CD14-positive monocyte (primary cell): ENCODE results near the gene SOS1. TPM values are rescaled to one million over a fixed set of nuclear protein-coding genes. Genes with fewer than 3 reads are reported as not detected.

Source experiments
- DNase-seq, 3 donors: peaks; one replicate each; pipeline ENCODE4 v3.0.0-alpha.2; 2011 to 2022
- H2AFZ ChIP-seq: 2 replicates; pipeline ENCODE4 v1.6.0; 2012; ENCODE audit warnings: mild to moderate bottlenecking, low read depth, low read length, inconsistent platforms; ENCODE audit not compliant: insufficient read depth, poor library complexity, severe bottlenecking
- H3K27ac ChIP-seq, 2 donors: 1 replicate in 1 of 2; 2 replicates in 1 of 2; pipeline ENCODE4 v1.5.1; 2012 to 2013; ENCODE audit warnings: low read length in 2 of 2, control low read depth in 1 of 2, inconsistent platforms in 1 of 2, low read depth in 1 of 2, mild to moderate bottlenecking in 1 of 2
- H3K27me3 ChIP-seq, 2 donors: one replicate each; pipeline versions ENCODE4 v1.6.0 to v1.6.1; 2011 to 2013; ENCODE audit warnings: low read length in 2 of 2; ENCODE audit not compliant: control insufficient read depth in 2 of 2, insufficient read depth in 2 of 2
- H3K36me3 ChIP-seq, 2 donors: replicated peaks in 1 of 2; 1 replicate in 1 of 2; 2 replicates in 1 of 2; pipeline versions ENCODE4 v1.5.1 to v1.6.1; 2012 to 2013; ENCODE audit warnings: low read length in 2 of 2, control low read depth in 1 of 2, inconsistent platforms in 1 of 2, mild to moderate bottlenecking in 1 of 2; ENCODE audit not compliant: insufficient read depth in 2 of 2, control insufficient read depth in 1 of 2
- H3K4me1 ChIP-seq, 2 donors: 1 replicate in 1 of 2; 2 replicates in 1 of 2; pipeline versions ENCODE4 v1.5.1 to v1.6.1; 2012 to 2013; ENCODE audit warnings: low read length in 2 of 2, control low read depth in 1 of 2, inconsistent platforms in 1 of 2, mild to moderate bottlenecking in 1 of 2, moderate library complexity in 1 of 2; ENCODE audit not compliant: insufficient read depth in 2 of 2, control insufficient read depth in 1 of 2
- H3K4me2 ChIP-seq: replicated peaks from 2 replicates; pipeline ENCODE3; 2012; ENCODE audit warnings: low read length, moderate library complexity, mild to moderate bottlenecking; ENCODE audit not compliant: poor library complexity, severe bottlenecking; ENCODE audit errors: extremely low read depth
- H3K4me3 ChIP-seq, 3 experiments: fragments of 200-600 bp in 1 of 3; sonication (generic) in 1 of 3; replicated peaks in 1 of 3; 1 replicate in 2 of 3; 2 replicates in 1 of 3; pipeline ENCODE4 v1.5.1; 2011 to 2013; ENCODE audit warnings: low read length in 3 of 3, mild to moderate bottlenecking in 3 of 3, control low read depth in 2 of 3, low read depth in 2 of 3, inconsistent platforms in 1 of 3, moderate library complexity in 1 of 3
- H3K79me2 ChIP-seq: 2 replicates; pipeline ENCODE4 v1.6.0; 2012; ENCODE audit warnings: mild to moderate bottlenecking, control low read depth, inconsistent platforms, low read length, moderate library complexity; ENCODE audit not compliant: insufficient read depth
- H3K9ac ChIP-seq: 2 replicates; pipeline ENCODE4 v1.6.0; 2017; ENCODE audit warnings: low read length, mild to moderate bottlenecking; ENCODE audit not compliant: insufficient read depth, poor library complexity, severe bottlenecking
- H3K9me3 ChIP-seq, 2 donors: replicated peaks in 1 of 2; 1 replicate in 1 of 2; 2 replicates in 1 of 2; pipeline versions ENCODE4 v1.5.1 to v1.6.1; 2012 to 2013; ENCODE audit warnings: low read length in 2 of 2, control low read depth in 1 of 2; ENCODE audit not compliant: control insufficient read depth in 1 of 2, insufficient read depth in 1 of 2
- H4K20me1 ChIP-seq: 2 replicates; pipeline ENCODE4 v1.6.0; 2012; ENCODE audit warnings: mild to moderate bottlenecking, low read length, control low read depth, moderate library complexity; ENCODE audit not compliant: insufficient read depth
- H3K27ac Mint-ChIP-seq, 7 donors: one replicate each; pipeline ENCODE4 v1.8.0; 2020; ENCODE audit warnings: mild to moderate bottlenecking in 7 of 7, mixed read lengths in 7 of 7, moderate library complexity in 6 of 7, inconsistent platforms in 2 of 7
- H3K27me3 Mint-ChIP-seq, 3 donors: one replicate each; pipeline ENCODE4 v1.8.0; 2021 to 2022; ENCODE audit warnings: low read depth in 3 of 3, mild to moderate bottlenecking in 3 of 3, mixed read lengths in 3 of 3, moderate library complexity in 3 of 3, inconsistent platforms in 1 of 3
- H3K36me3 Mint-ChIP-seq, 2 donors: one replicate each; pipeline ENCODE4 v1.8.0; 2020; ENCODE audit warnings: mixed read lengths in 2 of 2, inconsistent platforms in 1 of 2, mild to moderate bottlenecking in 1 of 2
- H3K4me1 Mint-ChIP-seq: one replicate; pipeline ENCODE4 v1.8.0; 2020; ENCODE audit warnings: mild to moderate bottlenecking, mixed read lengths
- H3K4me3 Mint-ChIP-seq, 2 donors: one replicate each; pipeline ENCODE4 v1.8.0; 2020; ENCODE audit warnings: mild to moderate bottlenecking in 2 of 2, mixed read lengths in 2 of 2, moderate library complexity in 1 of 2
- H3K9me3 Mint-ChIP-seq, 7 donors: one replicate each; pipeline ENCODE4 v1.8.0; 2020 to 2022; ENCODE audit warnings: mixed read lengths in 7 of 7, mild to moderate bottlenecking in 6 of 7, moderate library complexity in 6 of 7, inconsistent platforms in 2 of 7
- CTCF ChIP-seq: fragments of 200-600 bp; IDR thresholded peaks from one replicate; pipeline ENCODE4 v1.8.0; 2022; ENCODE audit warnings: antibody characterized with exemption, mild to moderate bottlenecking
- WGBS: methylation state at CpG from one replicate; pipeline ENCODE4 v1.1.5; 2013; ENCODE audit warnings: missing lambda C conversion rate; ENCODE audit not compliant: insufficient coverage; 5-methylcytosine and 5-hydroxymethylcytosine counted together
- intact Hi-C, 2 donors: fragments of 100-400 bp; cut with micrococcal nuclease; formaldehyde crosslinking; loops; one replicate each; pipeline versions ENCODE4 v1.15.0 to v1.15.1; 2023
- polyA plus RNA-seq, 3 donors: library from polyadenylated mRNA; depleted of rRNA in 1 of 3; unstranded in 2 of 3; stranded (reverse) in 1 of 3; fragments of 300-500 nt in 2 of 3; fragments of >200 nt in 1 of 3; fragmentation: Illumina TruSeq in 2 of 3; gene quantifications; 1 replicate in 2 of 3; 2 replicates in 1 of 3; pipeline ENCODE4 v1.2.3, GENCODE V29; 2012 to 2021

SOS1 gene
- polyA plus RNA-seq, 3 donors = 5.3 to 15.6 (median 7.7) TPM

- no peak for DNase-seq
Measured at GRCh38 chr2:39152504-39152903, 31.7 kb upstream of the SOS1 start.

GRCh38 chr2:39150890-39151497 lies 30.1 kb upstream of the SOS1 start:
- H3K4me1 Mint-ChIP-seq = peaks cover 3% of the 10 kb centered on the region
- no peaks in the 10 kb centered on the region for H4K20me1 ChIP-seq
- H3K79me2 ChIP-seq = no peaks in the 10 kb centered on the region
- no peak overlapping the region for H3K27ac Mint-ChIP-seq
- no peak overlapping the region for H3K4me2 ChIP-seq
- DNase-seq = no peak
- no peaks in the 10 kb centered on the region for H3K27me3 ChIP-seq
- intact Hi-C loops = no loop called here
- TF ChIP-seq CTCF = no peak
- no peak overlapping the region for H3K9ac ChIP-seq
- peaks cover 0 to 3% (median 0%) of the 10 kb centered on the region in 7 donors for H3K9me3 Mint-ChIP-seq
- no peak overlapping the region for H2AFZ ChIP-seq
- no peak overlapping the region for H3K27ac ChIP-seq
- H3K36me3 ChIP-seq = no peaks in the 10 kb centered on the region
- H3K4me3 Mint-ChIP-seq = no peak overlapping the region
- H3K4me3 ChIP-seq = no peak overlapping the region
- H3K4me1 ChIP-seq = no peaks in the 10 kb centered on the region
- no peaks in the 10 kb centered on the region for H3K9me3 ChIP-seq
- H3K27me3 Mint-ChIP-seq = peaks cover 0 to 2% (median 2%) of the 10 kb centered on the region in 3 donors
- H3K36me3 Mint-ChIP-seq = no peaks in the 10 kb centered on the region
- WGBS = 67% methylated on average over 3 of the region's 9 CpGs

More at GRCh38 chr2:39152504-39152903, 31.7 kb upstream of the SOS1 start:
- no peaks in the 10 kb centered on the region for H3K79me2 ChIP-seq
- no peaks in the 10 kb centered on the region for H3K4me1 ChIP-seq
- no peak for TF ChIP-seq CTCF
- H3K27me3 ChIP-seq = no peaks in the 10 kb centered on the region
- intact Hi-C loops = no loop called here
- peaks cover 3% of the 10 kb centered on the region for H3K4me1 Mint-ChIP-seq
- H3K27me3 Mint-ChIP-seq = peaks cover 0 to 4% (median 2%) of the 10 kb centered on the region in 3 donors
- H3K9ac ChIP-seq = no peak overlapping the region
- no peaks in the 10 kb centered on the region for H3K9me3 ChIP-seq
- no peak overlapping the region for H3K27ac ChIP-seq
- H3K4me3 ChIP-seq = no peak overlapping the region
- no peak overlapping the region for H3K27ac Mint-ChIP-seq
- no peaks in the 10 kb centered on the region for H4K20me1 ChIP-seq
- no peak overlapping the region for H3K4me3 Mint-ChIP-seq
- no peak overlapping the region for H3K4me2 ChIP-seq
- H3K36me3 Mint-ChIP-seq = no peaks in the 10 kb centered on the region
- no peaks in the 10 kb centered on the region for H3K36me3 ChIP-seq
- WGBS = no CpG with 5 or more reads among the region's 2 CpGs
- peaks cover 0 to 3% (median 0%) of the 10 kb centered on the region in 7 donors for H3K9me3 Mint-ChIP-seq
- H2AFZ ChIP-seq = no peak overlapping the region
